Skeletal muscle tissue (tissue), 4 donors: ENCODE measurements around the gene PRSS8. TPM values are rescaled to one million over a fixed set of nuclear protein-coding genes. Genes with fewer than 3 reads are reported as not detected.

ENCODE experiments used
- H3K27ac ChIP-seq: one replicate; pipeline ENCODE4 v1.7.0; 2013; ENCODE audit warnings: mild to moderate bottlenecking, low read depth, low read length, inconsistent platforms
- H3K27me3 ChIP-seq, 3 donors: one replicate each; pipeline ENCODE4 v1.7.0; 2013; ENCODE audit warnings: low read length in 3 of 3; ENCODE audit not compliant: control insufficient read depth in 3 of 3, insufficient read depth in 3 of 3
- H3K36me3 ChIP-seq, 3 donors: one replicate each; pipeline ENCODE4 v1.7.0; 2013; ENCODE audit warnings: low read length in 3 of 3; ENCODE audit not compliant: control insufficient read depth in 3 of 3, insufficient read depth in 3 of 3
- H3K4me1 ChIP-seq, 3 donors: one replicate each; pipeline ENCODE4 v1.7.0; 2013; ENCODE audit warnings: low read length in 3 of 3, mild to moderate bottlenecking in 3 of 3; ENCODE audit not compliant: control insufficient read depth in 3 of 3, insufficient read depth in 3 of 3
- H3K4me3 ChIP-seq, 3 donors: one replicate each; pipeline ENCODE4 v1.7.0; 2013; ENCODE audit warnings: low read length in 3 of 3
- H3K9ac ChIP-seq, 3 donors: one replicate each; pipeline ENCODE4 v1.7.0; 2013; ENCODE audit warnings: low read length in 3 of 3, mild to moderate bottlenecking in 3 of 3, moderate library complexity in 2 of 3, low read depth in 1 of 3
- H3K9me3 ChIP-seq, 3 donors: one replicate each; pipeline ENCODE4 v1.7.0; 2013; ENCODE audit warnings: low read length in 3 of 3; ENCODE audit not compliant: control insufficient read depth in 3 of 3
- total RNA-seq: library from RNA; depleted of rRNA; stranded (reverse); fragments of >200 nt; gene quantifications from one replicate; pipeline ENCODE4 v1.2.3, GENCODE V29; 2014
- donor health status: Osteomylitis.

The PRSS8 gene
- total RNA-seq, 1 donor from 2014 or later = not detected

GRCh38 chr16:31092330-31092729 is 43.2 kb downstream of the PRSS8 start:
- Histone ChIP-seq H3K27me3 (no peaks in the 10 kb centered on the region), H3K27ac (no peak overlapping the region), H3K9ac (no peak overlapping the region), H3K9me3 (no peaks in the 10 kb centered on the region), H3K4me3 (no peak overlapping the region), H3K36me3 (peaks cover 16 to 19% (median 18%) of the 10 kb centered on the region in 3 donors), H3K4me1 (peaks cover 10 to 20% (median 16%) of the 10 kb centered on the region in 3 donors)

- Histone ChIP-seq H3K36me3 (peaks cover 16 to 26% (median 18%) of the 10 kb centered on the region in 3 donors), H3K27ac (no peak overlapping the region), H3K27me3 (no peaks in the 10 kb centered on the region), H3K9me3 (no peaks in the 10 kb centered on the region), H3K4me1 (peaks cover 10 to 19% (median 16%) of the 10 kb centered on the region in 3 donors), H3K4me3 (no peak overlapping the region), H3K9ac (no peak overlapping the region)
Measured at GRCh38 chr16:31090540-31090939, 45.0 kb downstream of the PRSS8 start.

DNA sequence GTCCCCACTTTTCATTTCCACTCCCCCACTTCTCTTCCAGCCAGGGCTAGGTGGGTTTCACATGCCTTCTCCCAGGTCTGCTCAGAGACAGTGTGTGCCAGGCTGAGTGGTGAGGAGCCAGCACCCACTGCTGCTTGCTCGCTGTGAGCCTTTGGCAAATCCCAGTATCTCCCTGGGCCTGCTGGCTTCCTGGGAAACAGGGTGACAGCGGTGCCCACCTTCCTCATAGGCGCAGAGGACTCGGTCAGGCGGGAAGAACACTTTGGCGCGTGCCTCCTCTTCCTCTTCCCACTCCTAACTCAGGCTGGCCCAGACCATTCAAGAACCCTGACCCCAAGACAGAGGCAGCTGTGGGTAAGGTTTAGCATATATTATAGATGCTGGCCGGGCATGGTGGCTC is 46.3 kb downstream of the PRSS8 start:
- H3K9me3 ChIP-seq = no peaks in the 10 kb centered on the region
- H3K9ac ChIP-seq = peak overlapping the region in 1 of 3 donors; percentile 8
- no peak overlapping the region for H3K27ac ChIP-seq
- H3K36me3 ChIP-seq = peaks cover 23 to 31% (median 24%) of the 10 kb centered on the region in 3 donors
- no peak overlapping the region for H3K4me3 ChIP-seq
- H3K4me1 ChIP-seq = peaks cover 8 to 13% (median 11%) of the 10 kb centered on the region in 3 donors
- H3K27me3 ChIP-seq = no peaks in the 10 kb centered on the region

DNA sequence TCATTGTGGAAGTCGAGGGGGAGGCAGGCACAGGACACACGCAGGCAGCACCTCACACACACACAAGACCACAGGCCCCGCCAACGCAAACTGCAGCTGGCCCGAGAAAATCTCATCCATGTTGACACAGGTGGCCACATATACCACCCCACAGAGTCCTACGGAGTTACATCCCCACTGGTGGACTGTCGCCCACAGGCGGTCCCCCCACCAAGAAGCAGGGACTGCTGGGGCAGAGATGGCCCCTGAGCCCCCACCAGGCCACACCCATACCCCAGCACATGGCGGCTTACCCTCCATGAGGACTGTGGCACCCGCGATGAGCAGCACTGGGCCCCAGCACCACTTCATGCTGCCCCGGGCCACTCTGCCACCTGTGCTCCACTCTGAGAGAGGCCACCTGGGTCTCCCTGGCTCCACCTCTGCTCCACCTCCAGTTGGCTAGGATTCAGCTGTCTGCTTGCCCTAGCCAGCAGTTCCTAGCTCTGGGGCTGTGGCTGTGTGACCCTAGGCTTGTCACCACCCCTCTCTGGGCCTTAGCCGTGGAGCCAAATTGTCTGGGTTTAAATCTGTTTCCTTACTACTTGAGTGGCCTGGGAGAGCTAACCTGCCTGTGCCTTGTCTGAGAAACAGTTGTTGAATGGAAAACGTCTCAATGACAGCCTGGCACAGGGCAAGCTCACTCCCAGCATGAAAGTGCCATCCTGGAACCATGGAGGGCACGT is 46.9 kb downstream of the PRSS8 start, which contains the start of gene PRSS53:
Gene PRSS53, minus strand, starts transcription at position 485 of the 725 bp plus-strand sequence. Its CDS starts 134 bp downstream, at position 351.
- no peak within 1 kb of the TSS for H3K4me3 ChIP-seq
- no peaks in the 10 kb centered on the region for H3K9me3 ChIP-seq
- peak within 1 kb of the TSS in 1 of 3 donors; percentile 8 for H3K9ac ChIP-seq
- H3K4me1 ChIP-seq = peaks cover 3 to 9% (median 7%) of the 10 kb centered on the region in 3 donors
- no peak within 1 kb of the TSS for H3K27ac ChIP-seq
- H3K27me3 ChIP-seq = no peaks in the 10 kb centered on the region
- peaks cover 24 to 35% (median 25%) of the 10 kb centered on the region in 3 donors for H3K36me3 ChIP-seq

GRCh38 chr16:31087971-31088370 is 47.6 kb downstream of the PRSS8 start:
- H3K36me3 ChIP-seq = peaks cover 24 to 40% (median 25%) of the 10 kb centered on the region in 3 donors
- H3K27me3 ChIP-seq = no peaks in the 10 kb centered on the region
- H3K27ac ChIP-seq = no peak overlapping the region
- H3K9ac ChIP-seq = no peak overlapping the region
- no peak overlapping the region for H3K4me3 ChIP-seq
- no peaks in the 10 kb centered on the region for H3K9me3 ChIP-seq
- peaks cover 0 to 5% (median 3%) of the 10 kb centered on the region in 3 donors for H3K4me1 ChIP-seq

DNA sequence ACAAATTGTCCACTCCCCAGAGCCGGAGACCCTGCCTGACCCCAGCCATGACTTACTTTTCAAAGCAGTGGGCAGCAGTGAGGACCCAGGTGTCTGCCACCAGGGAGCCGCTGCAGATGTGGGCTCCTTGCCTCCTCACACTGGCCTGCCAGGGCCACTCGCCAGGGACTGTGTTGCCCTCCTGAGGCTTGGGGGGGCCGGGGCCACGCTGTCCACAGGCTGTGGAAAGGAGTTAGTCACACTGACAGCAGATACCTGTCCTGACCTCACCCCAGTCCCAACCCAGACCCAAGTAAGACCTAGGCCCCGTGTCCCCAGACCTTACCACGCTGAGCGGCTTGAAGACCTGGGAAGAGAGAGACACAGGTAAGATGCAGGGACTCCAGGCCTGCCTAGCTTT is 48.0 kb downstream of the PRSS8 start:
- H3K4me1 ChIP-seq = peaks cover 0 to 5% (median 0%) of the 10 kb centered on the region in 3 donors
- no peak overlapping the region for H3K4me3 ChIP-seq
- H3K9ac ChIP-seq = no peak overlapping the region
- peaks cover 24 to 40% (median 25%) of the 10 kb centered on the region in 3 donors for H3K36me3 ChIP-seq
- H3K27me3 ChIP-seq = no peaks in the 10 kb centered on the region
- H3K27ac ChIP-seq = no peak overlapping the region
- H3K9me3 ChIP-seq = no peaks in the 10 kb centered on the region

DNA sequence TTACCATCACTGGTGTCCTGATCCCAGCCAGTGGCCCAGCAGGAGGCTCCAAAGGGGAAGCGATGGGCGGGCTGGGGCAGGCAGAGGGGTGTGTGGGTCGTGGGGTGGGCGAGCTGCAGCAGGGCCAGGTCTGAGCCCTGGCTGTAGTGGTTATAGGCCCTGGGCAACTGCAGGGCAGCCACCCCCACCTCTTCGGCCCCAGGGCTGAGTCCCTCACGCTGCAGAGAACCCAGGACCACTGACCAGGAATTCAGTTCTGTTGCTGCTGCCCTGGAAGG is 49.0 kb downstream of the PRSS8 start:
- Histone ChIP-seq H3K9me3 (no peaks in the 10 kb centered on the region), H3K9ac (no peak overlapping the region), H3K4me3 (no peak overlapping the region), H3K4me1 (peaks cover 5 to 6% (median 5%) of the 10 kb centered on the region in 3 donors), H3K36me3 (peaks cover 27 to 44% (median 30%) of the 10 kb centered on the region in 3 donors), H3K27ac (no peak overlapping the region), H3K27me3 (no peaks in the 10 kb centered on the region)

DNA sequence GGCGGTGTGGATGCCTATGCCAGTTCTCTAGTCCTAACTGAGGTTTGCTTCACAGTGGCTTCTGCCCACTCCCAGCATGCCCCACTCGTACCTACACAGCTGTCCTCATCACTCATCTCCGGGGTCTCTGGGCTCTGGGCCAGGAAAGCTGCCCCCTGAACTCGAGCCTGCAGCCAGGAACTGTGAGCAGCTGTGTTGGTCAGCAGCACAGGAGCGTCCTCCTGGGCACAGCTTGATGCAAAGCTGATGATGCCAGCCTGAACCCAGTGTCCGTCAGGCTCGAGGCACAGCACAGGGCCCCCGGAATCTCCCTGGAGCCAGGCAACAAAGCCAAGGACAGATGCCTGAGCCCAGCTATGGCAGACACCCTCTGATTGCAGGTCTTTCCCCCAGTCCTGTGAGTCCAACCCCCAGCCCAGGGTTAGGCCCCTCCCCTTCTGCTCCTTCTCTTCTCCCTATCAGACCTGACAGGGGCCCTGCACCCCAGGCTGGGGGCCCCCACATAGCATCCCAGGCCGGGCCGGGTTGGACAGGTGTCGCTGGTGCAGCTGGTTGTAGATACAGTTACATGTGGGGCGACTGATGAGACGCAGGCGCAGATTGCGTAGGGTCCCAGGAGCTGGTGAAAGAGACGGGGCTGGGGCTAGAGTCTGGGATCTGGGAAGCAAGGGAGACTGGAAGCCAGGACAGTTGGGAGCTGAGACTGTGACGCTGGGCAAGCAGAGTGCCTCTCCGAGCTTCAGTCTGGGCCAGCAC is 49.5 kb downstream of the PRSS8 start:
- H3K4me1 ChIP-seq = peaks cover 5 to 6% (median 5%) of the 10 kb centered on the region in 3 donors
- no peak overlapping the region for H3K4me3 ChIP-seq
- H3K27me3 ChIP-seq = no peaks in the 10 kb centered on the region
- H3K9me3 ChIP-seq = no peaks in the 10 kb centered on the region
- no peak overlapping the region for H3K27ac ChIP-seq
- no peak overlapping the region for H3K9ac ChIP-seq
- H3K36me3 ChIP-seq = peaks cover 27 to 44% (median 31%) of the 10 kb centered on the region in 3 donors

DNA sequence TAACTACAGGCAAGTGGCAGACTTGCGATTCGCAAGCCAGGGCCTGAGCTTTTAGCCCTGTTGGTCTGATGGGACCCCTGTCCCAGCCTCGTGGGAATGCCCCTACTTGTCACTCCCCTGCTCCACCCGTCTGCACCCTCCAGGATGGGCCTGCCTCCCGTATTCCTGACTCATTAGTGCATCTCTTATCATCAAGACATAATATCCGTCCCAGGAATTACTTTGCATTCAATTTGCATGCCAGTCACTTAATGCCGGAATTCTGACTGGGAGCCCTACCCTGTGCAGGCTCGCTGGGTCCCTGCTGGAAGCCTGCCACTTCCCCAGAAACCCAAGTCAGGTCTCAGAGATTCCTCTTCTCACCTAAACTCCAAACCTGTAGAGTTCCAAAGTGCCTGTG is 50.1 kb downstream of the PRSS8 start:
- no peak overlapping the region for H3K4me3 ChIP-seq
- peaks cover 5 to 6% (median 5%) of the 10 kb centered on the region in 3 donors for H3K4me1 ChIP-seq
- H3K9ac ChIP-seq = no peak overlapping the region
- peaks cover 27 to 44% (median 31%) of the 10 kb centered on the region in 3 donors for H3K36me3 ChIP-seq
- no peaks in the 10 kb centered on the region for H3K27me3 ChIP-seq
- no peaks in the 10 kb centered on the region for H3K9me3 ChIP-seq
- H3K27ac ChIP-seq = no peak overlapping the region
